GM10266 (cell line): ENCODE data around the gene LHX3.

Experiments used
- DNase-seq: peaks from one replicate; pipeline ENCODE4 v3.0.0; 2012; ENCODE audit errors: extremely low spot score
- CTCF ChIP-seq: IDR thresholded peaks from 2 replicates; pipeline ENCODE4 v1.5.1; 2012; ENCODE audit warnings: mild to moderate bottlenecking, low read depth; ENCODE audit not compliant: control insufficient read depth, insufficient read depth; ENCODE audit errors: missing control alignments

LHX3 gene

GRCh38 chr9:136198605-136199083 lies 6.3 kb downstream of the LHX3 start:
- no peak for DNase-seq
- no peak for TF ChIP-seq CTCF

- TF ChIP-seq CTCF, result no peak
- no peak for DNase-seq
Observed at GRCh38 chr9:136197930-136198604, 6.9 kb downstream of the LHX3 start.

- no peak for DNase-seq
- TF ChIP-seq CTCF, result no peak
Observed at GRCh38 chr9:136197084-136197875, 7.6 kb downstream of the LHX3 start.

- no peak for TF ChIP-seq CTCF
- no peak for DNase-seq
Observed at GRCh38 chr9:136196404-136197083, 8.4 kb downstream of the LHX3 start.

GRCh38 chr9:136194540-136194939 lies 10.4 kb downstream of the LHX3 start:
- DNase-seq, result no peak
- TF ChIP-seq CTCF, result no peak

GRCh38 chr9:136193891-136194279 lies 11.0 kb downstream of the LHX3 start:
- TF ChIP-seq CTCF, result no peak

More at GRCh38 chr9:136193891-136194279, 11.0 kb downstream of the LHX3 start:
- DNase-seq, result no peak
